CD4-positive, alpha-beta T cell treated with Interferon gamma for 1 hour (primary cell): ENCODE data around the gene IFT25.
"Not testable (repeated sequence)": the region's sequence is repeated elsewhere in the genome, so short reads cannot be mapped to it uniquely, and the experiment has no call there.

Source experiments
- DNase-seq: peaks from one replicate; pipeline ENCODE4 v3.0.0-alpha.2; 2020

The IFT25 gene

DNA sequence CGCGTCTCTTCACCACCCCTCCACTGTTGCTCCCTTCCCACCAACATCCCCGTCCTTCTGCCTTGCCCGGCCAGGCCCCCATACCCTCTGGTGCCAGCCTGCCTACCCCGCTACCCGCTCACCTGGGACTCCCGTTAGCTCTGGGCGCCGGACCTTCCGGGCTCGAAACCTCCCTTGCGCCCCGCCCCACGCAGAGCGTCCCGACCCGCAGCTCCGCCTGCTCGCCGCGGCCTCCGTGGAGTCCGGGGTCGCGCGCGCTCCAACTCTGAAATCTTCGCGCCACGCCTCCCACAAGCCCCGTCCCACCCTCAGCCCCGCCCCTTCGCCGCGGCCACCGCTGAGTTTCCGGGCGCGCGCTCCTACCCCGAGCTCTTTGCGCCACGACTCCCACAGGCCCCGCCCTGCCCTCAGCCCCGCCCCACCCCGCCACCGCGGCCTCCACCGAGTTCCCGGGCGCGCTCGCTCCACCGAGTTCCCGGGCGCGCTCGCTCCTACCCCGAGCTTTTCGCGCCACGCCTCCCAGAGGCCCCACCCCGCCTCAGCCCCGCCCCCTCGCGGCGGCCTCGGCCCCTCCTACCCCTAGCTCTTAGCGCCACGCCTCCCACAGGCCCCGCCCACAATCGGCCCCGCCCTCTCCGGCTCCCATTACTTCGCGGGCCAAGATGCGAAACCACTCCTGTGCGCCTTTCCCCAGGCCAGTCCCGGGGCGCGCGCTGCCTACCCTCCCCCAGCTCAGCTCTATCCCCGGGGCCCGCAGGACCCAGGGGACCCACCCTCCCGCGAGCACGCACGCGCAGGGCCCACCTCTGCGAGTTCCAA lies at the start of gene IFT25:
Gene IFT25 (minus strand): TSS at position 267 of the 819 bp plus-strand sequence. CDS start 5,617 bp downstream, outside the sequence.
- peak; percentile 96 for DNase-seq

GRCh38 chr1:53994516-53994915 lies 49.0 kb upstream of the IFT25 start:
- DNase-seq: not testable (repeated sequence)

- no peak for DNase-seq
Measured at GRCh38 chr1:53992085-53992874, 46.8 kb upstream of the IFT25 start.

DNA sequence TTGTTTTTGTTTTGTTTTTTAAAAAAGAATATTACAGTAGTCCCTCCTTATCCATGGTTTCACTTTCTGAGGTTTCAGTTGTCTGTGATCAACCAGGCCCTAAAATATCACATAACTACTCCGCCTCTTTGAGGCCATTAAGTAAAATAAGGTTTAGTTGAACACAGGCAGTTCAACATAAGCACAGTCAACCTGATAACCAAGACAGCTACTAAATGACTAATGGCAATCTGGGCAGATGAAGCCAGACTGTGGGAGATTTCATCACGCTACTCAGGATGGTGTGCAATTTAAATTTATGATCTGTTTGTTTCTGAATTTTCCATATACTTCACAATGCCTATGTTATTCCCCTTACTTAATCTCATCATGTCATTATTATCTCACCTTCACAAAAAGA lies 42.4 kb upstream of the IFT25 start:
- no peak for DNase-seq

DNA sequence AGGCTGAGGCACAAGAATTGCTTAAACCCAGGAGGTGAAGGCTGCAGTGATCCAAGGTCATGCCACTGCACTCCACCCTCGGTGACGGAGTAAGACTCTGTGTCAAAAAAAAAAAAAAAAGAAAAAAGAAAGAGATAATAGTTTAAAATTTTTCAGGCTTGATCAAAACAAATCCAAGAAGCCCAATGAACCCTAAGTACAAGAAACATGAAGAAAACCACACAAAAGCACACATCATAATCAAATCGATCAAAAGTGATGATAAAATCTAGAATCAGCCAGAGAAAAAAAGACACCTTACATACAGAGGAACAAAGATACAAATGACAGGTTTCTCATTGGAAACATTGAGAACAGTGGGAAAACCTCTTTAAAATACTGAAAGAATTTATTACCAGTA lies 41.0 kb upstream of the IFT25 start:
- no peak for DNase-seq

GRCh38 chr1:53984726-53985125 lies 39.2 kb upstream of the IFT25 start:
- no peak for DNase-seq

- no peak for DNase-seq
Measured at GRCh38 chr1:53982763-53983104, 37.2 kb upstream of the IFT25 start.

DNA sequence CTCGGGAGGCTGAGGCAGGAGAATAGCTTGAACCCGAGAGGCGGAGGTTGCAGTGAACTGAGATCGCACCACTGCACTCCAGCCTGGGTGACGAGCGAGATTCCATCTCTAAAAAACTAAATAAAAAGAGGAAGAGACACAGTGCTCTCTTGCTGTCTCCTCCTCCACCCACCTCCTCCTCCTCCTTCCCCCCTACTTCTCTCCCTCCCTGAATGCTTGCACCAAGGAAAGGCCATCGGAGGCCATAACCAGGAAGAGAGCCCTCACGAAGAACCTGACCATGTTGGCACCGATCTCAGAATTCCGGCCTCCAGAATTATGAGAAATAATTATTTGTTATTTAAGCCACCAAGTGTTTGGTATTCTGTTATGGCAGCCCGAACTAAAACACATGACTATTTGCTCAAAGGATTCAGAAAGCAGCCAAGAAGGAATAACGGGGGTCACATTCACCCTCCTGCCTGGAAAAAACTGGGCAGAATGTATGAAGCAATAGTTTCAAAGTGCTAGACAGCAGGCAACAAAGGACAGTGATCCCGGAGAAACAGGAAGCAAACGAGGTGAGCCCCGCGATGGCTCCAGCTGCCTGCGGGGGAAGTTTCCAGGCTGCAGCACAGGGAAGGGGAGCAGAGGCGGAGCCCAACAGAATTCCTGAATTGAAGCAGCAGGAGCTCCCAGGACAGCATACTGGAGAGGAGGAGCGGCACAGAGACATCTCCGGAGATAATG lies 36.7 kb upstream of the IFT25 start:
- no peak for DNase-seq

GRCh38 chr1:53981220-53981619 lies 35.7 kb upstream of the IFT25 start:
- no peak for DNase-seq

- DNase-seq: no peak
Measured at GRCh38 chr1:53979712-53980450, 34.4 kb upstream of the IFT25 start.

- DNase-seq: no peak
Measured at GRCh38 chr1:53975861-53976260, 30.4 kb upstream of the IFT25 start.

DNA sequence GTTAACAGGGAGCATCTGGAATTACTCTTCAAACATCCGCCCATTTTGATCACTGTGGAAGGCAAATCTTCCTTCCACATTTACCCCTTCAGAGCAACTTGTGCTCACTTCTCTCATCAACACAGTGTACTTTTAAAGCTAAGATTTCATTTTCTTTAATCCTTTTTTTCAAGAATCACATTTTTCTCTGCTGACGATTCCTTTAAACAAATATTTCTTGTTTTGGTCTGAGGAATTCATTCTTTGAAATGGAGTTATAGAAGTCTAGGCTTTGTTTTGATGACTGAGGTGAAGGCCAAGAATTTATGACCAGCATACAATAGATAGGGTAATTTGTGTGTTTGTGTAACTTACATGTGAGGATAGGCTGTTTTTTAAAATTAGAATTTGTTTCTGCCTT lies 26.2 kb upstream of the IFT25 start:
- DNase-seq: no peak

GRCh38 chr1:53969323-53969722 lies 23.8 kb upstream of the IFT25 start:
- not testable (repeated sequence) for DNase-seq

GRCh38 chr1:53968125-53968513 lies 22.6 kb upstream of the IFT25 start:
- DNase-seq: no peak

- no peak for DNase-seq
Measured at GRCh38 chr1:53967409-53968124, 22.1 kb upstream of the IFT25 start.

DNA sequence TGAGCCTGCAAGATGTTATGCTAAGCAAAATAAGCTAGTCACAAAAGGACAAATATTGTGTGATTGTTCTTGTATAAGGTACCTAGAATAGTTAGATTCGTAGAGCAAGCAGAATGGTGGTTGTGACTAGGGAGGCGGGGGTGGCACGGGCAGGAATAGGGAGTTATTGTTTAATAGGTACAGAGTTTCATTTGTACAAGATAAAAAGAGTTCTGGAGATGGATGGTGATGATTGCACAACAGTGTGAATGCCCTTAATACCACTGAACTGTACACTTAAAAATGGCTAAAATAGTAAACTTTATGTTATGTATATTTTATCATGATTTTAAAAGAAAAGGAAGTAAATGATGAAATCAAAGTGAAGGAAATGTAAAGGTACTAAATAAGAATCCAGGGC lies 21.3 kb upstream of the IFT25 start:
- DNase-seq: no peak

DNA sequence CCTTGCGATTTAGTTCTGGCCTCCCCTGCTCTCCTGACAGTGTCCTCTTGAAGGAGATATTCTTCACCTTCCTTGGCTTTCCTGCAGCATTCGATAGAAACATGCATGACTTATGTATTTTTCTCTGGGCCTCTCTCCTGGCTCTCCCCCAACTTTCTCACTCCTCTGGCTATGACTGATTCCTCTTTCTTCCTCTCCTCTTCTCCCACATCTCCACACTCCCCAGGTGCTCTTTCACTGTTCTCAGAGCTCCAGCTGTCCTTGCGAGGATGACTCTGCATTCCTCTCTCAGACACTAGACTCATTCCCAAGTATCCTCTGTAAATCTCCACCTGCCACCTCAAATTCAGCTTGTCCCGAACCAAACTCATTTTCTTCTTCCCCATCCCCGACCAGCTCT lies 18.6 kb upstream of the IFT25 start:
- no peak for DNase-seq

GRCh38 chr1:53963460-53963859 lies 18.0 kb upstream of the IFT25 start:
- no peak for DNase-seq

DNA sequence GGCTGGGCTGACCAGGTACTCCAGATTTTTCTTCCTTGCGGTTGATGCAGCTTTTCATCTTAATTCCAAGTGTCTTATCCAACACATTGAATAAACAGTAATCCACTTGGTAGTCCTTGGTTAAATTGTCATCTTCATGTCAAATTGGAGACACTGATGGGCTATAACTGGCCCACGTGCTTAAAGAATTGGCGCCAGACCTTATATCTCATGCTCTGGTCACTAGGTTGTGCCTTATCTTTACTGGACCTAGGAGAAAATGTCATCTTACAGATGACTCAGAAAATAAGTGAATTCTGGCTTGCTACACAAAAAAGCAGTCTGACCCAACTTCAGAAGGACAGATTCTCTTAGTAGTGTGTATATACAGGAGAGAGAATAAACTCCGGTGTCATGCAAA lies 16.9 kb upstream of the IFT25 start:
- no peak for DNase-seq

DNA sequence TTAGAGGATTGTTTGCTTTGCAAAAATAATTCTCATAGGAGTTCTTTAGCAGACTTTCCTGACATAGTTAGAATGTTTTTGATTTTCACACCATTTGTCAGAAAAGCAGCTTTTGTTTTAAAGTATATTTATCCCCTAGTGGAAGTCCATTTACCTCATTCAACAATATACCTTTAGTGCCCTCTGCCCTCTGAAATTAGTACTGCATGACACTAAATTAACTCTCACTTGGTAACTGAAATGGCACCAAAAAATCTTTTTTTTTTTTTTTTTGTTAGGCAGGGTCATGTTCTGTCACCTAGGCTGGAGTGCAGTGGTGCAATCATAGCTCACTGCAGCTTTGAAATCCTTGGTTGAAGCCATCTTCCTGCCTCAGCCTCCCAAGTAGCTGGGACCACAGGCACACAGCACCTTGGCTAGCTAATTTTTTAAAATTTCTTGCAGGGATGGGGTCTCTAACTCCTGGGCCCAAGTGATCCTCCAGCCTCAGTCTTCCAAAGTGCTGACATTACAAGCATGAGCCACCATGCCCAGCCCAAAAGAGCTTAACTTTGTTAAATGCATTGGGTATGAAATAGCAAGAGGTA lies 14.3 kb upstream of the IFT25 start:
- no peak for DNase-seq

- no peak for DNase-seq
Measured at GRCh38 chr1:53957194-53957818, 11.8 kb upstream of the IFT25 start.
